OCI-LY3 (cell line): ENCODE results near the gene OR2B2.
A peak's percentile ranks its signal among the peaks of the same experiment; 100 is the strongest.

Experiments
- H2AFZ ChIP-seq: fragments of 200-600, 300-600 bp; shearing (Covaris generic); 2 replicates; pipeline ENCODE4 v1.6.0; 2014; ENCODE audit warnings: antibody characterized with exemption, low read depth, low read length
- H3K27ac ChIP-seq: fragments of 200-600, 300-600 bp; sonication (generic); 2 replicates; pipeline ENCODE4 v1.5.1; 2014; ENCODE audit warnings: mild to moderate bottlenecking, low read length, moderate library complexity, mixed read lengths
- H3K27me3 ChIP-seq: fragments of 200-600, 300-600 bp; sonication (generic); 2 replicates; pipeline ENCODE4 v1.6.1; 2014; ENCODE audit warnings: low read depth, low read length, mixed read lengths
- H3K36me3 ChIP-seq: fragments of 200-600, 300-600 bp; sonication (generic); replicated peaks from 2 replicates; pipeline ENCODE3; 2014; ENCODE audit warnings: low read depth, low read length, mixed read lengths
- H3K4me1 ChIP-seq: fragments of 300-600, 200-600 bp; sonication (generic); 2 replicates; pipeline ENCODE4 v1.6.1; 2014; ENCODE audit warnings: low read length, mixed read lengths
- H3K4me2 ChIP-seq: fragments of 200-600, 300-600 bp; sonication (generic); 2 replicates; pipeline ENCODE4 v1.6.1; 2014; ENCODE audit warnings: low read length, mixed read lengths
- H3K4me3 ChIP-seq: fragments of 300-600, 200-600 bp; sonication (generic); 2 replicates; pipeline ENCODE4 v1.5.1; 2014; ENCODE audit warnings: antibody characterized with exemption, mild to moderate bottlenecking, low read length, moderate library complexity
- H3K79me2 ChIP-seq: fragments of 300-600, 200-600 bp; shearing (Covaris generic); 2 replicates; pipeline ENCODE4 v1.6.1; 2014; ENCODE audit warnings: mild to moderate bottlenecking, low read length, mixed read lengths
- H3K9ac ChIP-seq: fragments of 300-600, 200-600 bp; shearing (Covaris generic); 2 replicates; pipeline ENCODE4 v1.6.0; 2014; ENCODE audit warnings: mild to moderate bottlenecking, low read length, moderate library complexity
- H3K9me3 ChIP-seq: fragments of 200-600, 300-600 bp; shearing (Covaris generic); 2 replicates; pipeline ENCODE4 v1.6.1; 2014; ENCODE audit warnings: low read length, mixed read lengths; ENCODE audit not compliant: insufficient read depth
- H4K20me1 ChIP-seq: fragments of 200-600, 300-600 bp; sonication (generic); 2 replicates; pipeline ENCODE4 v1.6.1; 2016; ENCODE audit warnings: low read length, mixed read lengths; ENCODE audit not compliant: insufficient read depth
- EZH2phosphoT487 ChIP-seq: fragments of 200-600 bp; shearing (Covaris generic); IDR thresholded peaks from 2 replicates; pipeline ENCODE4 v1.6.1; 2018; ENCODE audit warnings: antibody characterized with exemption, mixed run types, low read depth
- TF ChIP-seq, protein P1 (sequence below): fragments of 200-600, 300-600 bp; sonication (generic); IDR thresholded peaks from 2 replicates; pipeline ENCODE4 v1.5.1; 2014; ENCODE audit warnings: antibody characterized with exemption, low read length, low read depth

The OR2B2 gene

DNA sequence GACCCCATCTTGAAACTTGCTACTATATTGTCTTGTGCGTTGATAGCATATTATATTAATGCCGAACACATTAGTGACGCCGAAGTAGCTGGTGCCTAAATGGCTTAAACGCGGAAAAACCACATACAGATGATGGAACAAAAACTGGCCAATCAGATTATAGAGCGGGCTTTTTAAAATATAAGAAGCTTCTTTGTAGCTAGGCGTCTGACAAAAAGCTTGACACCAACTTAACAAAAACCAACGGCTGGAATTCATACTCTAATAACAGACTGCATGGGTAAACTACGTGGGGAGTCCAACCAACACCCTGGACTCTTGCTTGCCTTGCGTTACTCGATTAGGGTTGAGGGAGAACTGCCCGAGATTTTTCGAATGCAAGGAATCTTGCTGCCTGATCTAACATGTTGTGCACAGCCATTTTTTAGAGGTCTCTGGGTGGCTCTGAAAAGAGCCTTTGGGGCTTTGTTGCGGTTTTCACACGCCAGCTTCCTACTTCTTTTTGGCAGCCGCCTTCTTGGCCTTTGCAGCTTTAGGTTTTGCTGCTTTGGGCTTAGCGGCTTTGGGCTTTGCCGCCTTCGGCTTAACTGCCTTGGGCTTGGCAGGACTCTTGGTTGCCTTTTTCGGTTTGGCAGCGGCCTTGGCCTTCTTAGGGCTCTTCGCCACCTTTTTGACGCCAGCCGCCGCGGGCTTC is 45.7 kb downstream of the OR2B2 start:
- H3K27ac ChIP-seq: no peak overlapping the region
- H3K27me3 ChIP-seq: no peaks in the 10 kb centered on the region
- H3K4me2 ChIP-seq: no peak overlapping the region
- H3K9ac ChIP-seq: no peak overlapping the region
- no peaks in the 10 kb centered on the region for H3K79me2 ChIP-seq
- no peaks in the 10 kb centered on the region for H3K36me3 ChIP-seq
- H2AFZ ChIP-seq: no peak overlapping the region
- H3K4me3 ChIP-seq: no peak overlapping the region
- TF ChIP-seq, protein P1, sequence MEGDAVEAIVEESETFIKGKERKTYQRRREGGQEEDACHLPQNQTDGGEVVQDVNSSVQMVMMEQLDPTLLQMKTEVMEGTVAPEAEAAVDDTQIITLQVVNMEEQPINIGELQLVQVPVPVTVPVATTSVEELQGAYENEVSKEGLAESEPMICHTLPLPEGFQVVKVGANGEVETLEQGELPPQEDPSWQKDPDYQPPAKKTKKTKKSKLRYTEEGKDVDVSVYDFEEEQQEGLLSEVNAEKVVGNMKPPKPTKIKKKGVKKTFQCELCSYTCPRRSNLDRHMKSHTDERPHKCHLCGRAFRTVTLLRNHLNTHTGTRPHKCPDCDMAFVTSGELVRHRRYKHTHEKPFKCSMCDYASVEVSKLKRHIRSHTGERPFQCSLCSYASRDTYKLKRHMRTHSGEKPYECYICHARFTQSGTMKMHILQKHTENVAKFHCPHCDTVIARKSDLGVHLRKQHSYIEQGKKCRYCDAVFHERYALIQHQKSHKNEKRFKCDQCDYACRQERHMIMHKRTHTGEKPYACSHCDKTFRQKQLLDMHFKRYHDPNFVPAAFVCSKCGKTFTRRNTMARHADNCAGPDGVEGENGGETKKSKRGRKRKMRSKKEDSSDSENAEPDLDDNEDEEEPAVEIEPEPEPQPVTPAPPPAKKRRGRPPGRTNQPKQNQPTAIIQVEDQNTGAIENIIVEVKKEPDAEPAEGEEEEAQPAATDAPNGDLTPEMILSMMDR: no peak
- no peak for TF ChIP-seq EZH2phosphoT487
- no peaks in the 10 kb centered on the region for H4K20me1 ChIP-seq
- no peaks in the 10 kb centered on the region for H3K4me1 ChIP-seq
- peaks cover 17% of the 10 kb centered on the region; the same call in 1 of the 2 replicates for H3K9me3 ChIP-seq

DNA sequence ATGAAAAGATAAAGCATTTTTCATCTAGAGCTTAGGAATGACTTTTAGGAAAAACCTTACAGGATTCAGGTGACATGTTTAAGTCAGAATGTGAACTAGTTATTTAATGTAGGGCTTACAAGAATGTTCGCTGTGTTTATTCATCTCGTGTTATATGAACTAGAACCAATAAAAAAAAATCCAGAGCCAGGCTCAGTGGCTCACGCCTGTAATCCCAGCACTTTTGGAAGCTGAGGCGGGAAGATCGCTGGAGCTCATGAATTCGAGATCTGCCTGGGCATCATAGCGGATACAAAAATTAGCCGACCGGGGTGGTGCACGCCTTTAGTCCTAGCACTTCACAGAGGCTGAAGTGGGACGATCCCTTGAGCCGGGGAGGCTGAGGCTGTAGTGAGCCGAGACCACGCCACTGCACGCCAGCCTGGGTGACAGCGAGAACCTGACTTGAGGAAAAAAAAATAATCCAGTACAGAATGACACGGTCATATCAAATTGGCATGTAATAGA is 46.3 kb downstream of the OR2B2 start:
- H3K36me3 ChIP-seq: no peaks in the 10 kb centered on the region
- no peaks in the 10 kb centered on the region for H3K4me1 ChIP-seq
- TF ChIP-seq, protein P1: no peak
- no peak for TF ChIP-seq EZH2phosphoT487
- no peak overlapping the region for H3K27ac ChIP-seq
- H3K9ac ChIP-seq: no peak overlapping the region
- H3K79me2 ChIP-seq: no peaks in the 10 kb centered on the region
- no peak overlapping the region for H2AFZ ChIP-seq
- H4K20me1 ChIP-seq: no peaks in the 10 kb centered on the region
- H3K4me3 ChIP-seq: 0 out of 2 replicates have a peak overlapping the region, but pooled peaks have one; percentile 50
- peaks cover 15% of the 10 kb centered on the region; the same call in 1 of the 2 replicates for H3K9me3 ChIP-seq
- H3K4me2 ChIP-seq: peak overlapping the region; percentile 22; the same call in 1 of the 2 replicates
- H3K27me3 ChIP-seq: no peaks in the 10 kb centered on the region

DNA sequence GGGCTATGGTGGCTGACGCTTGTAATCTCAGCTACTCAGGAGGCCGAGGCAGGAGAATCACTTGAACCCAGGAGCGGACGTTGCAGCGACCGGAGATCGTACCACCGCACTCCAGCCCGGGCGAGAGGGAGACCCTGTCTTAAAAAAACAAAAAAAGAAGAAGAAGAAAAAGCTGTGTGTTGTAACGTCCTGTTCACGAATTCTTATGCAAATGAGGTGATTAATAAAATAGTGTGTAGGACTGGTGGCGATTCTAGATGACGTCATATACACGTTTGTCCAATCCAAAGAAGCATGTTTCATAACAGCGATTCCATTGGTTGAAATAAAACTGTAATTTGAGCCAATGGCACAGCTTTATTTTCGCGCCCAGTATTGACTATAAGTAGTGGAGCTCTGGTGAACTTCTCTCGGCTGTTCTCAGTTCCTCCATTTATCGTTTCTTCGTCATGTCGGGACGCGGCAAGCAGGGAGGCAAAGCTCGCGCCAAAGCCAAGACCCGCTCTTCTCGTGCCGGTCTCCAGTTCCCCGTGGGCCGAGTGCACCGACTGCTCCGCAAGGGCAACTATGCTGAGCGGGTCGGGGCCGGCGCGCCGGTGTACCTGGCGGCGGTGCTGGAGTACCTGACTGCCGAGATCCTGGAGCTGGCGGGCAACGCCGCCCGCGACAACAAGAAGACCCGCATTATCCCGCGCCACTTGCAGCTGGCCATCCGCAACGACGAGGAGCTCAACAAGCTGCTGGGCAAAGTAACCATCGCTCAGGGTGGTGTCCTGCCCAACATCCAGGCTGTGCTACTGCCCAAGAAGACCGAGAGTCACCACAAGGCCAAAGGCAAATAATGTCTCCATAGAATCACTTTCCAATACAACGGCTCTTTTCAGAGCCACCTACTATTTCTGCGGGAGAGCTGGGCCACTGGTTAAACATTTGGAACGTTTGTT is 47.0 kb downstream of the OR2B2 start:
- no peak overlapping the region for H3K27ac ChIP-seq
- no peak overlapping the region for H3K9ac ChIP-seq
- no peaks in the 10 kb centered on the region for H3K4me1 ChIP-seq
- peak overlapping the region; percentile 22 for H3K4me2 ChIP-seq
- peak overlapping the region; percentile 23; the same call in 1 of the 2 replicates for H2AFZ ChIP-seq
- no peak for TF ChIP-seq EZH2phosphoT487
- TF ChIP-seq, protein P1: no peak
- H3K9me3 ChIP-seq: peaks cover 15% of the 10 kb centered on the region; the same call in 1 of the 2 replicates
- peak overlapping the region; percentile 50 for H3K4me3 ChIP-seq
- no peaks in the 10 kb centered on the region for H3K36me3 ChIP-seq
- H4K20me1 ChIP-seq: no peaks in the 10 kb centered on the region
- H3K27me3 ChIP-seq: no peaks in the 10 kb centered on the region
- no peaks in the 10 kb centered on the region for H3K79me2 ChIP-seq
